WI38 (cell line): Measurements from ENCODE around the gene ATP8B2.
"Not testable (repeated sequence)": the region's sequence is repeated elsewhere in the genome, so short reads cannot be mapped to it uniquely, and the experiment has no call there.

Source experiments
- H3K4me3 ChIP-seq: 2 replicates; pipeline ENCODE4 v1.5.1; 2011; ENCODE audit warnings: low read depth, mild to moderate bottlenecking, control low read depth, low read length
- TF ChIP-seq, protein P1 (sequence below): IDR thresholded peaks from 2 replicates; pipeline ENCODE4 v1.5.1; 2012; ENCODE audit warnings: low read depth, mild to moderate bottlenecking, control low read depth, low read length

The ATP8B2 gene

GRCh38 chr1:154301582-154301981 lies 23.7 kb upstream of the ATP8B2 start:
- H3K4me3 ChIP-seq = no peak overlapping the region
- TF ChIP-seq, protein P1, sequence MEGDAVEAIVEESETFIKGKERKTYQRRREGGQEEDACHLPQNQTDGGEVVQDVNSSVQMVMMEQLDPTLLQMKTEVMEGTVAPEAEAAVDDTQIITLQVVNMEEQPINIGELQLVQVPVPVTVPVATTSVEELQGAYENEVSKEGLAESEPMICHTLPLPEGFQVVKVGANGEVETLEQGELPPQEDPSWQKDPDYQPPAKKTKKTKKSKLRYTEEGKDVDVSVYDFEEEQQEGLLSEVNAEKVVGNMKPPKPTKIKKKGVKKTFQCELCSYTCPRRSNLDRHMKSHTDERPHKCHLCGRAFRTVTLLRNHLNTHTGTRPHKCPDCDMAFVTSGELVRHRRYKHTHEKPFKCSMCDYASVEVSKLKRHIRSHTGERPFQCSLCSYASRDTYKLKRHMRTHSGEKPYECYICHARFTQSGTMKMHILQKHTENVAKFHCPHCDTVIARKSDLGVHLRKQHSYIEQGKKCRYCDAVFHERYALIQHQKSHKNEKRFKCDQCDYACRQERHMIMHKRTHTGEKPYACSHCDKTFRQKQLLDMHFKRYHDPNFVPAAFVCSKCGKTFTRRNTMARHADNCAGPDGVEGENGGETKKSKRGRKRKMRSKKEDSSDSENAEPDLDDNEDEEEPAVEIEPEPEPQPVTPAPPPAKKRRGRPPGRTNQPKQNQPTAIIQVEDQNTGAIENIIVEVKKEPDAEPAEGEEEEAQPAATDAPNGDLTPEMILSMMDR = no peak

DNA sequence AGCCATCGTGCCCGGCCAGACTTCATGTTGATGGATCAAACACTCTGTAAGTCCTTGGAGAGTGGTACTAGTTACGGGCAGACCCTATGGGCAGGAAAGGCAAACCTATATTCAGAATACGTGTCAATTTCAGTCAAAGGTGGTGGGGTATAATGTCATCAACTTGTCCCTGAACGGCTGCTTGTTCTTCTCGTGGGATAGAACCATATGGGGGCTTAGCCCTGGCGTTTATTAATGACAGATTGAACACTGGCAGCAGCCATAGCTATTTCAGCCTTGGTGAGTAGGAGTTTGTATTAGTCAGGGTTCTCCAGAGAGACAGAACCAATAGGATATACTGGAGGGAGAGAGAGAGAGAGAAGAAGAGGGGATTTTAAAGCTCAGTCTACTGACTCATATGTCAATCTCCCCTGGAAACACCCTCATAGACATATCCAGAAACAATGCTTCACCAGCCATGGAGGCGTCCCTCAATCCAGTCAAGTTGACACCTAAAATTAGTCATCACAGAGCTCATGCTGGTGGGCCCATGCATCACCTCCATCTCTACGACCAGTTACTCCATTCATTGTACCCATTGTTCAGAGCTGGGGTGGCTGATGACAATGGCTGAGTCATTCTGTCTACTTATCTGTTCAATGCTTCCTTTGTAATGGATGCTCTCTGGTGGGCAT lies 20.5 kb upstream of the ATP8B2 start:
- TF ChIP-seq, protein P1 = no peak
- no peak overlapping the region for H3K4me3 ChIP-seq

DNA sequence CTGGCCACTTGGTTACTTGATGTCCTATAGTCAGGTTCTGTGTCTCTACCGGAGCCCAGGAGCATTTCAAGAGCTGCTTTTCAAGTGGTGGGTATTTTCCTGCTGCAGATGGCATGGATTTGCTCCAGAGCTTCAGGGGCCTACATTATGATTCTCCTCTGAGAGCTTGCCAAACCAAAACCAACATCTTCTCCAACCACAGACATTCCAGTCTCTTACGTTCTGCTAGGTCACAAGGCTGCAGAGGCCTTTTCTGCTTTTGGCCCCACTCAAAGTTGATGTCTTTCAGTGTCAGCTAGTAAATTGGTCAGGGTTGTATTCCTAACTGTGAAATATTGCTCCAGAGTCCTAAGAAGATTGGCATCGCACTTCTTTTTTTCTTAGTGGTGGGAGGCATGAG lies 19.2 kb upstream of the ATP8B2 start:
- H3K4me3 ChIP-seq = no peak overlapping the region

GRCh38 chr1:154307670-154308270 lies 17.6 kb upstream of the ATP8B2 start:
- H3K4me3 ChIP-seq = not testable (repeated sequence)

More for the DNA sequence above, 19.2 kb upstream of the ATP8B2 start:
- TF ChIP-seq, protein P1 = no peak

GRCh38 chr1:154309136-154309535 lies 16.2 kb upstream of the ATP8B2 start:
- H3K4me3 ChIP-seq = not testable (repeated sequence)

DNA sequence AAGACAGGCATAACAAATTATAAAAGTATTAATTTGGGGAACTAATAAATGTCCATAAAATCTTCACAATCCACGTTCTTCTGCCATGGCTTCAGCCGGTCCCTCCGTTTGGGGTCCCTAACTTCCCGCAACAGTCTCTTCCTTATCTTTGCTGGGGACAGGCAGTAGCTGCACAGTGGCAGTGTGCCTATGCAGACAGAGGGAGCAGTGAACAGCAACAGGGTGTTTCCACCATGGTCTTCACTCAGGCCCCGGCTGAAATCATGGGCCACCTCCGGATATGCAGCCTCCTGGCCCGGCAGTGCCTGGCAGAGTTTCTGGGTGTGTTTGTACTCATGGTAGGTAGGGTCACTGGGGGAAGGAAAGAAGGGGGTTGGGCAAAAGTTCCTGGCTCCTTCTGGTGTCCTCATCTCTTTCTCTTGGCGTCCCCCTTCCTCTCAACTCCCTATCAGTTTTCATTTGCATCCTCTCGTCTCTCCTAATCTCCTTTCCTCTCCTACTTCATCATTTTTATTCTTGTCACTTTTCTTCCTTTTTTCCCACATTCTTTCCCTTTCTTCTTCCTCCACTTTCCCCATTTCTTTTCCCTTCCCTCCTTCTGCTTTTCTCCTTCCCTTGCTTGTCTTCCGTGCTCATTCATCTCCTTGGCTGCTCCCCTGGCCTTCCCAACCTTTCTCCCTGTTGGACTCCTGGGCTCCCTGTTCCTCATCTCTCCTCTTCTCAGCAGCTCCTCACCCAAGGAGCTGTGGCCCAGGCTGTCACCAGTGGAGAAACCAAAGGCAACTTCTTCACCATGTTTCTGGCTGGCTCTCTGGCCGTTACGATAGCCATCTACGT lies 12.9 kb upstream of the ATP8B2 start:
- not testable (repeated sequence) for H3K4me3 ChIP-seq

GRCh38 chr1:154313066-154313356 lies 12.3 kb upstream of the ATP8B2 start:
- H3K4me3 ChIP-seq = no peak overlapping the region
- TF ChIP-seq, protein P1 = no peak

DNA sequence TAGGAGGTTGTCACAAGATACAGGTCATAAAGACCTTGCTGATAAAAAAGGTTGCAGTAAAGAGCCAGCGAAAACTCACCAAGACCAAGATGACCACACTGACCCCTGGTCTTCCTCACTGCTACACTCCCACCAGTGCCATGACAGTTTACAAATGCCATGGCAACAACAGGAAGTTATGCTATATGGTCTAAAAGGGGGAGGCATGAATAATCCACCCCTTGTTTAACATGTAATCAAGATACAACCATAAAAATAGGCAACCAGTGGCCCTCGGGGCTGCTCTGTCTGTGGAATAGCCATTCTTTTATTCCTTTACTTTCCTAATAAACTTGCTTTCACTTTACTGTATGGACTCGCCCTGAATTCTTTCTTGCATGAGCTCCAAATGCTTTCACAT lies 11.1 kb upstream of the ATP8B2 start:
- H3K4me3 ChIP-seq = not testable (repeated sequence)

- H3K4me3 ChIP-seq = no peak overlapping the region
- TF ChIP-seq, protein P1 = no peak
These were observed 8.6 kb upstream of the ATP8B2 start for GRCh38 chr1:154316704-154317103.
